ENCODE data around the gene KRTAP10-4.

- TF ChIP-seq, protein P1, sequence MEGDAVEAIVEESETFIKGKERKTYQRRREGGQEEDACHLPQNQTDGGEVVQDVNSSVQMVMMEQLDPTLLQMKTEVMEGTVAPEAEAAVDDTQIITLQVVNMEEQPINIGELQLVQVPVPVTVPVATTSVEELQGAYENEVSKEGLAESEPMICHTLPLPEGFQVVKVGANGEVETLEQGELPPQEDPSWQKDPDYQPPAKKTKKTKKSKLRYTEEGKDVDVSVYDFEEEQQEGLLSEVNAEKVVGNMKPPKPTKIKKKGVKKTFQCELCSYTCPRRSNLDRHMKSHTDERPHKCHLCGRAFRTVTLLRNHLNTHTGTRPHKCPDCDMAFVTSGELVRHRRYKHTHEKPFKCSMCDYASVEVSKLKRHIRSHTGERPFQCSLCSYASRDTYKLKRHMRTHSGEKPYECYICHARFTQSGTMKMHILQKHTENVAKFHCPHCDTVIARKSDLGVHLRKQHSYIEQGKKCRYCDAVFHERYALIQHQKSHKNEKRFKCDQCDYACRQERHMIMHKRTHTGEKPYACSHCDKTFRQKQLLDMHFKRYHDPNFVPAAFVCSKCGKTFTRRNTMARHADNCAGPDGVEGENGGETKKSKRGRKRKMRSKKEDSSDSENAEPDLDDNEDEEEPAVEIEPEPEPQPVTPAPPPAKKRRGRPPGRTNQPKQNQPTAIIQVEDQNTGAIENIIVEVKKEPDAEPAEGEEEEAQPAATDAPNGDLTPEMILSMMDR (IDR thresholded peaks at IDR 0.05) = no peak
- TF ChIP-seq EZH2 (IDR thresholded peaks at IDR 0.05; ENCODE audit: borderline replicate concordance, insufficient read depth, low read depth, low read length, poor library complexity, severe bottlenecking) = no peak
Measured at GRCh38 chr21:44612669-44613229, 39.2 kb downstream of the KRTAP10-4 start.
